ENCODE results near the gene TMEM92. TPM values are rescaled to one million over a fixed set of nuclear protein-coding genes. Genes with fewer than 3 reads are reported as not detected.

The TMEM92 gene
- total and polyA plus RNA-seq, 8 donors: 4.4 to 10.7 (median 6.4) TPM

DNA sequence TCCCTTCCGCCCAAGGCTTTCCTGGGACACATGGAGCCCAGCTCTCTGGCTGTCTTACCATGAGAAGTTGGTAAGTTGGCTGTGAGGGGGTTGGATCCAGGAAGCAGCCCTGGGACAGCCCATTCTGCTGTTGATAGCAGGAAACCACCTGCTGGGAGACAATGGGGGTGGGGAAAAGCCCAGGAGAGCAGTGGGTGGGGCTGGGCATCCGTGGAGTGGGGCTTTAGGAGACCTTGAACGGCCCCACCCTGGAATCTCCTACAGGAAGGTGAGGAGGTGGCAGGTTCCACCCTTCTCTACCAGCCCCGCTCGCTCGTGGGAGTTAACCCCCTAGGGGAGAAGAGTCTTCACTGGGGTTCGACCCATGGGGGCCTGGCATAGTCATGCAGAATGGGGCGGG, 5.8 kb downstream of the TMEM92 start:
- intact Hi-C loops (cut with DNase I): no loop called here
- Histone ChIP-seq H3K9me3 (no peaks in the 10 kb centered on the region), H3K4me1 (peaks cover 0 to 57% of the 10 kb centered on the region in 2 donors), H3K27ac (peak overlapping the region in 1 of 2 donors; percentile 69), H3K36me3 (peaks cover 0 to 13% of the 10 kb centered on the region in 2 donors), H3K4me3 (no peak overlapping the region), H3K27me3 (peaks cover 0 to 18% of the 10 kb centered on the region in 2 donors)
- TF ChIP-seq, protein P1, sequence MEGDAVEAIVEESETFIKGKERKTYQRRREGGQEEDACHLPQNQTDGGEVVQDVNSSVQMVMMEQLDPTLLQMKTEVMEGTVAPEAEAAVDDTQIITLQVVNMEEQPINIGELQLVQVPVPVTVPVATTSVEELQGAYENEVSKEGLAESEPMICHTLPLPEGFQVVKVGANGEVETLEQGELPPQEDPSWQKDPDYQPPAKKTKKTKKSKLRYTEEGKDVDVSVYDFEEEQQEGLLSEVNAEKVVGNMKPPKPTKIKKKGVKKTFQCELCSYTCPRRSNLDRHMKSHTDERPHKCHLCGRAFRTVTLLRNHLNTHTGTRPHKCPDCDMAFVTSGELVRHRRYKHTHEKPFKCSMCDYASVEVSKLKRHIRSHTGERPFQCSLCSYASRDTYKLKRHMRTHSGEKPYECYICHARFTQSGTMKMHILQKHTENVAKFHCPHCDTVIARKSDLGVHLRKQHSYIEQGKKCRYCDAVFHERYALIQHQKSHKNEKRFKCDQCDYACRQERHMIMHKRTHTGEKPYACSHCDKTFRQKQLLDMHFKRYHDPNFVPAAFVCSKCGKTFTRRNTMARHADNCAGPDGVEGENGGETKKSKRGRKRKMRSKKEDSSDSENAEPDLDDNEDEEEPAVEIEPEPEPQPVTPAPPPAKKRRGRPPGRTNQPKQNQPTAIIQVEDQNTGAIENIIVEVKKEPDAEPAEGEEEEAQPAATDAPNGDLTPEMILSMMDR (IDR thresholded peaks at IDR 0.05): no peak
- DNase-seq (no peak), ATAC-seq (peak; percentile 30)

DNA sequence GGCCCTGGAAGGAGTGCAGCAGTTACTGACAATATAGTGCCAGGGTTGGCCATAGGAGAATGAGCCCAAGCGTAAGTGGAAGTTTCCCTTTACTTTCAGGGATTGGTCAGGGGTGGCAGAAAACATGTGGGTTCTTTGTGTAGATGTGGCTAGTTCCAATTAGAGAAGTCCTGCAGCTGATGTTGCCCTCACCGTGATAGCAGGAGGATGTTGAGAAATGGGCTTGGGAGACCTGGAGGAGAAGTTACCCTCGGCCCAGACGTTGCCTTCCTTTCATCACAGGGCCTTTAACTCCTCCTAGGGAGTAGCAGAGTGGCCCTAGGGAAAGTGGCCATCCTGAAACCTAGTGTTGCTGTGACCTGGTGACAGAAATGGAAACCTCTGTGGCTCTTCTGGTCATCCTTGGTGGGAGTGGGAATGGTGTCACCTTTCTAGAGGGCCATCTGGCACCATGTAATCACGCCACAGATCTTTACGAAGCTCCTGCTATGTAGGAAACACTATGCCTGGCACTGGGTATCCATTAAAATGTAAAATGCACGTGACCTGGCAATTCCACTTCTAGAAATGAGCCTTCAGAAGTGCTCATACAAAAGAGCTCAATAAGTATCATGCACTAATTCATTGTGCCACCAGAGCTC, 6.7 kb downstream of the TMEM92 start:
- Histone ChIP-seq H3K4me1 (peaks cover 0 to 66% of the 10 kb centered on the region in 2 donors), H3K27ac (peak overlapping the region in 1 of 2 donors; percentile 69), H3K27me3 (peaks cover 0 to 12% of the 10 kb centered on the region in 2 donors), H3K9me3 (no peaks in the 10 kb centered on the region), H3K36me3 (peaks cover 0 to 13% of the 10 kb centered on the region in 2 donors), H3K4me3 (no peak overlapping the region)
- TF ChIP-seq, protein P1 (IDR thresholded peaks at IDR 0.05): no peak
- DNase-seq (no peak), ATAC-seq (no peak)
- intact Hi-C loops (cut with DNase I): no loop called here

DNA sequence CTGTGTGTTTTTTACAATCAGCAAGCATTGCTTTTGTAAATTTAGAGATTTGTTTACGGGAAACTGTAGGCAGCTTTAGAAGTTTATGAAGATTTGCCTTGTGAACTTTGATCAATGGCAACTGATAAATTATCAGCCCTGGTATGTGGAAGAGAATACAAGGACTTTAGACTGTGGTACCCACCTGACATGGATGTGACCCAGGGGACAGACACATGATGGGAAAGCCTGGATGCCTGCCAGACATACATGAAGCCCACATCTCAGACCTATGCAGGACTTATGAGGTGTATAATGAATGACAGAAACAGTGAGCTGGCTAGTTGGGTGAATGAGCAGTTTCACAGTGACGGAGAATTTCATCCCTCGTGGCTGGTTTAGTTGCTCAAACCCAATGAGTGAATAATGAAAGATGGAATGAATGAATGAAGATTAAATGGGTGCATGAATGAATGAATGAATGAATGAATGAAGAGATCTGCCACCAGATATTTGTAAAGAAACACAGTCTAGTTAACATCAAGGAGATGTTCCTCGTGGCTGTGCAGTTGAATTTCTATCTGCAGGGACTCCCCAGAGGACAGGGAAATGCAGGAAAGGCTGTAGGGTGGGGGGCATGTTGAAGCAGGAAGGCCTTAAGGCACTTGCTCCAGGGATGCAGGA, 7.6 kb downstream of the TMEM92 start:
- DNase-seq: no peak
- H3K27me3 ChIP-seq: peaks cover 0 to 6% of the 10 kb centered on the region in 2 donors
- H3K4me3 ChIP-seq: no peak overlapping the region
- no peak for ATAC-seq
- peaks cover 0 to 13% of the 10 kb centered on the region in 2 donors for H3K36me3 ChIP-seq
- H3K4me1 ChIP-seq: peaks cover 0 to 66% of the 10 kb centered on the region in 2 donors
- no peaks in the 10 kb centered on the region for H3K9me3 ChIP-seq
- H3K27ac ChIP-seq: peak overlapping the region in 1 of 2 donors; percentile 69
- TF ChIP-seq, protein P1 (IDR thresholded peaks at IDR 0.05): no peak
- intact Hi-C loops (cut with DNase I): no loop called here

DNA sequence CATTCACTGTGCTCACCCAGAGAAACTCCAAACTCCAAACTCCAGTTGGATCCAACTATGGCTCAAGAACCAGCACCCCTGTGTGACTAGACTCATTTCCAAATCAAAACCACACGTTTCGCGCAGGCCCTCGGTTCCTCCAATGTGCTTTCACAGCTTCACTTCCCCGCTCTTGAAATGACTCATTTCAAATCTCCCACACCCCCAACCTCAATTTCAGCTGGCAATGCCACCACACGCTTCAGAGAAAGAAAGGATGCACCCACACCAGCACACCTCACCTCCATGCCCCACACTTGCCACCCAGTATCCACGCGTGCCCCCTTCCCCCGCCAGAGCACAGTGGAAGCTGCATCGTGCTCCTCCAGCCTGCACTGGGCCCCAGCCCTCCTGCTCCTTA, 9.0 kb downstream of the TMEM92 start:
- TF ChIP-seq, protein P1 (IDR thresholded peaks at IDR 0.05): no peak
- H3K9me3 ChIP-seq: no peaks in the 10 kb centered on the region
- peaks cover 0 to 75% of the 10 kb centered on the region in 2 donors for H3K4me1 ChIP-seq
- no peaks in the 10 kb centered on the region for H3K27me3 ChIP-seq
- peak overlapping the region in 1 of 2 donors; percentile 57 for H3K27ac ChIP-seq
- intact Hi-C loops (cut with DNase I): no loop called here
- H3K4me3 ChIP-seq: no peak overlapping the region
- peaks cover 0 to 13% of the 10 kb centered on the region in 2 donors for H3K36me3 ChIP-seq
- ATAC-seq: no peak
- DNase-seq: no peak

DNA sequence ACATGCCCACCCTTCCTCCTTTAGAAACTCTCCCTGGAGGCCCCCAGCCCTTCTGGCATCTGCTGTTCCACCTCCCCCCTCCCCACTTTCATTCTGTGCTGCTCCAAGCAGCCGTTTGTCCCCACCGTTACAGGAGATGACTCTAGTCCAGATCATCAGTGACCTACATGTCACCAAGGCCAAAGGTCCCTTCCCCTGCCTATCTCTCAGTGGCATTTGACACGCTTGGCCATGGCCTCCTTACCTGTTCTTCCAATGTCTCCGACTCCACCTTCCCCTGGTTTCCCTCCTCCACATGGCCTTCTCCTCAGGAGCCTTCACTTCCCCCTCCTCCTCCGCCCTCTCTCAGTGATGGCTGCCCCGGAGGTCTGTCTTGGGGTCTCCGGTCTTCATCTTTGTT, 9.4 kb downstream of the TMEM92 start:
- TF ChIP-seq, protein P1 (IDR thresholded peaks at IDR 0.05): no peak
- Histone ChIP-seq H3K36me3 (peaks cover 0 to 8% of the 10 kb centered on the region in 2 donors), H3K9me3 (no peaks in the 10 kb centered on the region), H3K4me3 (no peak overlapping the region), H3K27ac (peak overlapping the region in 1 of 2 donors; percentile 57), H3K27me3 (no peaks in the 10 kb centered on the region), H3K4me1 (peaks cover 0 to 80% of the 10 kb centered on the region in 2 donors)
- ATAC-seq (no peak), DNase-seq (no peak)
- intact Hi-C loops (cut with DNase I): no loop called here
